K562 (cell line): ENCODE results near the gene FTSJ1. TPM values are rescaled to one million over a fixed set of nuclear protein-coding genes. Genes with fewer than 3 reads are reported as not detected.

Experiments used
- NRF1 ChIP-seq, 2 experiments: fragments of 450-650 bp; IDR thresholded peaks in 1 of 2; conservative IDR thresholded peaks in 1 of 2; 2 replicates each; pipeline ENCODE4 v1.6.1; 2014; ENCODE audit warnings: mild to moderate bottlenecking in 2 of 2
- PYGO2 ChIP-seq: fragments of 450-650 bp; IDR thresholded peaks from 2 replicates; pipeline ENCODE4 v1.6.1; 2016; ENCODE audit warnings: mild to moderate bottlenecking, missing genetic modification characterization, moderate library complexity, missing compliant biosample characterization
- RUNX1 ChIP-seq: sonication (generic); IDR thresholded peaks from 2 replicates; pipeline ENCODE4 v1.6.1; 2016; ENCODE audit warnings: antibody characterized with exemption, low read depth
- SAP30 ChIP-seq: fragments of 200-600 bp; sonication (generic); IDR thresholded peaks from 2 replicates; pipeline ENCODE4 v1.6.1; 2012; ENCODE audit warnings: borderline replicate concordance, low read depth, mild to moderate bottlenecking, moderate library complexity, low read length, control low read depth, inconsistent platforms; ENCODE audit not compliant: insufficient read depth, poor library complexity, severe bottlenecking
- TAF15 ChIP-seq: fragments of 200-400 bp; formaldehyde crosslinking; IDR thresholded peaks from 2 replicates; pipeline ENCODE4 v1.6.1; 2017; ENCODE audit warnings: mild to moderate bottlenecking, low read depth, low read length, moderate library complexity
- TAL1 ChIP-seq: fragments of 450-650 bp; IDR thresholded peaks from 2 replicates; pipeline ENCODE4 v1.6.1; 2016; ENCODE audit warnings: mild to moderate bottlenecking
- TBL1XR1 ChIP-seq, 2 experiments: IDR thresholded peaks; 2 replicates each; pipeline ENCODE4 v1.6.1; 2012; ENCODE audit warnings: improper control_type of control experiment in 2 of 2, low read length in 2 of 2, mild to moderate bottlenecking in 1 of 2
- U2AF1 ChIP-seq: fragments of 200-400 bp; formaldehyde crosslinking; optimal IDR thresholded peaks from 2 replicates; pipeline ENCODE3; 2017; ENCODE audit warnings: mild to moderate bottlenecking, low read depth, low read length, moderate library complexity
- ZNF23 ChIP-seq: fragments of 250-450 bp; sonication (Bioruptor Pico); IDR thresholded peaks from 2 replicates; pipeline ENCODE4 v1.4.0; 2020; ENCODE audit warnings: mild to moderate bottlenecking
- ZNF24 ChIP-seq: fragments of 450-650 bp; IDR thresholded peaks from 2 replicates; pipeline ENCODE4 v1.6.1; 2016
- ZNF408 ChIP-seq: fragments of 250-450 bp; sonication (Bioruptor Pico); IDR thresholded peaks from 2 replicates; pipeline ENCODE4 v1.4.0; 2020; ENCODE audit warnings: low read depth, mild to moderate bottlenecking, moderate library complexity
- ZNF699 ChIP-seq: fragments of 250-450 bp; sonication (Bioruptor Pico); IDR thresholded peaks from 2 replicates; pipeline ENCODE4 v1.8.0; 2021; ENCODE audit warnings: mild to moderate bottlenecking, moderate library complexity; ENCODE audit not compliant: insufficient replicate concordance
- polyA plus RNA-seq, 8 experiments: library from polyadenylated mRNA; depleted of rRNA in 4 of 8; stranded (reverse) in 5 of 8; unstranded in 3 of 8; fragments of >200 nt; fragmentation: Nextera tagmentation in 2 of 8; fragmentation: Illumina TruSeq in 1 of 8; extraction: Ambion mirVana in 2 of 8; extraction: Trizol in 1 of 8; gene quantifications; 2 replicates each; pipeline versions ENCODE4 v1.2.1 to v1.2.3, GENCODE V29; 2011 to 2014; ENCODE audit warnings: inconsistent platforms in 1 of 8, missing spikeins in 1 of 8
- total RNA-seq, 7 experiments: library from RNA; depleted of rRNA in 6 of 7; stranded (reverse); fragments of >200 nt in 6 of 7; fragmentation: Illumina TruSeq in 2 of 7; extraction: Trizol in 2 of 7; gene quantifications; 2 replicates each; pipeline versions ENCODE4 v1.2.1 to v1.2.3, GENCODE V29; 2011 to 2021; ENCODE audit warnings: low replicate concordance in 1 of 7
- TF ChIP-seq, protein P1 (sequence below): sonication (generic); formaldehyde crosslinking; IDR thresholded peaks from 2 replicates; pipeline ENCODE4 v1.8.0; 2023; ENCODE audit warnings: missing genetic modification reagents, mild to moderate bottlenecking, borderline replicate concordance
- TF ChIP-seq, protein P2 (sequence below): sonication (generic); formaldehyde crosslinking; IDR thresholded peaks from 2 replicates; pipeline ENCODE4 v1.9.0; 2022; ENCODE audit warnings: mild to moderate bottlenecking, missing genetic modification reagents
- TF ChIP-seq, protein P3 (sequence below): sonication (generic); formaldehyde crosslinking; IDR thresholded peaks from 2 replicates; pipeline ENCODE4 v1.8.1; 2023; ENCODE audit warnings: mild to moderate bottlenecking, missing genetic modification reagents
- TF ChIP-seq, protein P4 (sequence below): sonication (generic); formaldehyde crosslinking; IDR thresholded peaks from 2 replicates; pipeline ENCODE4 v1.8.1; 2022; ENCODE audit warnings: missing genetic modification reagents

FTSJ1 gene
- total and polyA plus RNA-seq, 9 of the 15 experiments (the other 6 are each of a cell fraction or from before 2014, with no cell fraction given), result 12.2 to 95.6 (median 71.6) TPM

DNA sequence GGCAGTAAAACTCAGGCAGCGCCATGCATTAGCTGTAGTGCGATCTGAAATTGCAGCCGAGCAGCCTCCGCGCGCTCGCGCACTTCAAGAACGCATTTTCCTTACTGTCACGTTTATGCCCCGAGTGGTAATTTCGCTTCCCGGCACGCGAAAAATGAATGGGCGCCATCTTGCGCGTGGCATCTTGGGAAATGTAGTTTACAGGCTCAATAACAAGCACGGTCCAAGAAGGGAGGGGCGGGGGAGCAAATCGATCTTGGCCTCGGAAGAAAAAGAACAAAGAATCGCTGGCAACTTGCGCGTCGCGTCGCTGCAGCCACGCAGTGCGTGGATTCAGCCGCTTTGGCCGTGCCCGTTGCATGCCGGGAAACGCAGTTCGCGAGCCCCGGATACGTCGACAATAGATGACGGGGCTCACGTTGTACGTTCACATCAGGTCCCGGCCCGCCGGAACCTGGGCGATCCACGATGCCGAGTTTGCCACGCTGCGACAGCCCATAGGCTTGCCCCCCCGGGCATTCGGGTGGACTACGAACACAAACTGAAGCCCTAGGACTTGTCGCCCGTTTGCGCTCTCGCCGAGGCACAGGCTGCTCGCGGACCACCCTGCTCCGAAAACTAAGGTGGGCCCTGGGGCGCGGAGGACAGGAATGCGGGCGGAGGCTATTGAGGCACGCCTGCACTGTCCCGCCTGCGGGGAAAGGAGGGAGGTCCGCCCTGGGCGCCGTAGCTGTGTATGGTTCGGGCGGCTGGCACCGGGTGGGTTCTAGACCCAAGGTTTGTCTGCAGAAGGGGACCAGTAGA is at the start of gene FTSJ1 (continued):
- TF ChIP-seq, protein P1, sequence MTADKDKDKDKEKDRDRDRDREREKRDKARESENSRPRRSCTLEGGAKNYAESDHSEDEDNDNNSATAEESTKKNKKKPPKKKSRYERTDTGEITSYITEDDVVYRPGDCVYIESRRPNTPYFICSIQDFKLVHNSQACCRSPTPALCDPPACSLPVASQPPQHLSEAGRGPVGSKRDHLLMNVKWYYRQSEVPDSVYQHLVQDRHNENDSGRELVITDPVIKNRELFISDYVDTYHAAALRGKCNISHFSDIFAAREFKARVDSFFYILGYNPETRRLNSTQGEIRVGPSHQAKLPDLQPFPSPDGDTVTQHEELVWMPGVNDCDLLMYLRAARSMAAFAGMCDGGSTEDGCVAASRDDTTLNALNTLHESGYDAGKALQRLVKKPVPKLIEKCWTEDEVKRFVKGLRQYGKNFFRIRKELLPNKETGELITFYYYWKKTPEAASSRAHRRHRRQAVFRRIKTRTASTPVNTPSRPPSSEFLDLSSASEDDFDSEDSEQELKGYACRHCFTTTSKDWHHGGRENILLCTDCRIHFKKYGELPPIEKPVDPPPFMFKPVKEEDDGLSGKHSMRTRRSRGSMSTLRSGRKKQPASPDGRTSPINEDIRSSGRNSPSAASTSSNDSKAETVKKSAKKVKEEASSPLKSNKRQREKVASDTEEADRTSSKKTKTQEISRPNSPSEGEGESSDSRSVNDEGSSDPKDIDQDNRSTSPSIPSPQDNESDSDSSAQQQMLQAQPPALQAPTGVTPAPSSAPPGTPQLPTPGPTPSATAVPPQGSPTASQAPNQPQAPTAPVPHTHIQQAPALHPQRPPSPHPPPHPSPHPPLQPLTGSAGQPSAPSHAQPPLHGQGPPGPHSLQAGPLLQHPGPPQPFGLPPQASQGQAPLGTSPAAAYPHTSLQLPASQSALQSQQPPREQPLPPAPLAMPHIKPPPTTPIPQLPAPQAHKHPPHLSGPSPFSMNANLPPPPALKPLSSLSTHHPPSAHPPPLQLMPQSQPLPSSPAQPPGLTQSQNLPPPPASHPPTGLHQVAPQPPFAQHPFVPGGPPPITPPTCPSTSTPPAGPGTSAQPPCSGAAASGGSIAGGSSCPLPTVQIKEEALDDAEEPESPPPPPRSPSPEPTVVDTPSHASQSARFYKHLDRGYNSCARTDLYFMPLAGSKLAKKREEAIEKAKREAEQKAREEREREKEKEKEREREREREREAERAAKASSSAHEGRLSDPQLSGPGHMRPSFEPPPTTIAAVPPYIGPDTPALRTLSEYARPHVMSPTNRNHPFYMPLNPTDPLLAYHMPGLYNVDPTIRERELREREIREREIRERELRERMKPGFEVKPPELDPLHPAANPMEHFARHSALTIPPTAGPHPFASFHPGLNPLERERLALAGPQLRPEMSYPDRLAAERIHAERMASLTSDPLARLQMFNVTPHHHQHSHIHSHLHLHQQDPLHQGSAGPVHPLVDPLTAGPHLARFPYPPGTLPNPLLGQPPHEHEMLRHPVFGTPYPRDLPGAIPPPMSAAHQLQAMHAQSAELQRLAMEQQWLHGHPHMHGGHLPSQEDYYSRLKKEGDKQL (CRISPR knock-in tag), result no peak
- TF ChIP-seq NRF1 (conservative IDR thresholded peaks at IDR 0.05 in 1 of 2, IDR thresholded peaks at IDR 0.05 in 1 of 2) (peak; percentile 81 to 84), RUNX1 (no peak), SAP30 (peak; percentile 94), TAL1 (no peak), U2AF1 (no peak), ZNF699 (no peak), ZNF24 (no peak), PYGO2 (no peak), ZNF408 (CRISPR knock-in tag) (no peak), TAF15 (no peak), ZNF23 (CRISPR knock-in tag) (no peak), TBL1XR1 (IDR thresholded peaks at IDR 0.05; ENCODE audit: low read length in 2 of 2) (0 out of 4 replicates have a peak, but pooled peaks of 1 of the 2 experiments have one; percentile 41)
- TF ChIP-seq, protein P2, sequence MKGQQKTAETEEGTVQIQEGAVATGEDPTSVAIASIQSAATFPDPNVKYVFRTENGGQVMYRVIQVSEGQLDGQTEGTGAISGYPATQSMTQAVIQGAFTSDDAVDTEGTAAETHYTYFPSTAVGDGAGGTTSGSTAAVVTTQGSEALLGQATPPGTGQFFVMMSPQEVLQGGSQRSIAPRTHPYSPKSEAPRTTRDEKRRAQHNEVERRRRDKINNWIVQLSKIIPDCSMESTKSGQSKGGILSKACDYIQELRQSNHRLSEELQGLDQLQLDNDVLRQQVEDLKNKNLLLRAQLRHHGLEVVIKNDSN (CRISPR knock-in tag), result no peak
- TF ChIP-seq, protein P3, sequence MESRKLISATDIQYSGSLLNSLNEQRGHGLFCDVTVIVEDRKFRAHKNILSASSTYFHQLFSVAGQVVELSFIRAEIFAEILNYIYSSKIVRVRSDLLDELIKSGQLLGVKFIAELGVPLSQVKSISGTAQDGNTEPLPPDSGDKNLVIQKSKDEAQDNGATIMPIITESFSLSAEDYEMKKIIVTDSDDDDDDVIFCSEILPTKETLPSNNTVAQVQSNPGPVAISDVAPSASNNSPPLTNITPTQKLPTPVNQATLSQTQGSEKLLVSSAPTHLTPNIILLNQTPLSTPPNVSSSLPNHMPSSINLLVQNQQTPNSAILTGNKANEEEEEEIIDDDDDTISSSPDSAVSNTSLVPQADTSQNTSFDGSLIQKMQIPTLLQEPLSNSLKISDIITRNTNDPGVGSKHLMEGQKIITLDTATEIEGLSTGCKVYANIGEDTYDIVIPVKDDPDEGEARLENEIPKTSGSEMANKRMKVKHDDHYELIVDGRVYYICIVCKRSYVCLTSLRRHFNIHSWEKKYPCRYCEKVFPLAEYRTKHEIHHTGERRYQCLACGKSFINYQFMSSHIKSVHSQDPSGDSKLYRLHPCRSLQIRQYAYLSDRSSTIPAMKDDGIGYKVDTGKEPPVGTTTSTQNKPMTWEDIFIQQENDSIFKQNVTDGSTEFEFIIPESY (CRISPR knock-in tag), result no peak
- TF ChIP-seq, protein P4, sequence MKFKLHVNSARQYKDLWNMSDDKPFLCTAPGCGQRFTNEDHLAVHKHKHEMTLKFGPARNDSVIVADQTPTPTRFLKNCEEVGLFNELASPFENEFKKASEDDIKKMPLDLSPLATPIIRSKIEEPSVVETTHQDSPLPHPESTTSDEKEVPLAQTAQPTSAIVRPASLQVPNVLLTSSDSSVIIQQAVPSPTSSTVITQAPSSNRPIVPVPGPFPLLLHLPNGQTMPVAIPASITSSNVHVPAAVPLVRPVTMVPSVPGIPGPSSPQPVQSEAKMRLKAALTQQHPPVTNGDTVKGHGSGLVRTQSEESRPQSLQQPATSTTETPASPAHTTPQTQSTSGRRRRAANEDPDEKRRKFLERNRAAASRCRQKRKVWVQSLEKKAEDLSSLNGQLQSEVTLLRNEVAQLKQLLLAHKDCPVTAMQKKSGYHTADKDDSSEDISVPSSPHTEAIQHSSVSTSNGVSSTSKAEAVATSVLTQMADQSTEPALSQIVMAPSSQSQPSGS, result no peak
